Ectodermal cell (in vitro differentiated cells): ENCODE results near the gene TRAPPC3.

Experiments used
- H3K27ac ChIP-seq: 2 replicates; pipeline ENCODE4 v1.7.0; 2013; ENCODE audit warnings: mild to moderate bottlenecking, low read depth, low read length; ENCODE audit not compliant: insufficient read depth, poor library complexity, severe bottlenecking
- H3K27me3 ChIP-seq: 2 replicates; pipeline ENCODE4 v1.7.0; 2013; ENCODE audit warnings: mild to moderate bottlenecking, low read length; ENCODE audit not compliant: insufficient read depth, control insufficient read depth, poor library complexity, severe bottlenecking
- H3K36me3 ChIP-seq: one replicate; pipeline ENCODE4 v1.7.0; 2013; ENCODE audit warnings: low read length; ENCODE audit not compliant: control insufficient read depth, insufficient read depth
- H3K4me1 ChIP-seq: one replicate; pipeline ENCODE4 v1.7.0; 2013; ENCODE audit warnings: low read length; ENCODE audit not compliant: control insufficient read depth, insufficient read depth
- H3K4me3 ChIP-seq: 2 replicates; pipeline ENCODE4 v1.7.0; 2013; ENCODE audit warnings: low read depth, low read length, control low read depth; ENCODE audit not compliant: insufficient read depth
- H3K9me3 ChIP-seq: 2 replicates; pipeline ENCODE4 v1.7.0; 2013; ENCODE audit warnings: mild to moderate bottlenecking, low read length, moderate library complexity; ENCODE audit not compliant: control insufficient read depth
- WGBS, 2 experiments: methylation state at CpG; one replicate each; pipeline ENCODE4 v1.1.7; 2013; ENCODE audit warnings: missing lambda C conversion rate in 2 of 2; 5-methylcytosine and 5-hydroxymethylcytosine counted together

The TRAPPC3 gene

DNA sequence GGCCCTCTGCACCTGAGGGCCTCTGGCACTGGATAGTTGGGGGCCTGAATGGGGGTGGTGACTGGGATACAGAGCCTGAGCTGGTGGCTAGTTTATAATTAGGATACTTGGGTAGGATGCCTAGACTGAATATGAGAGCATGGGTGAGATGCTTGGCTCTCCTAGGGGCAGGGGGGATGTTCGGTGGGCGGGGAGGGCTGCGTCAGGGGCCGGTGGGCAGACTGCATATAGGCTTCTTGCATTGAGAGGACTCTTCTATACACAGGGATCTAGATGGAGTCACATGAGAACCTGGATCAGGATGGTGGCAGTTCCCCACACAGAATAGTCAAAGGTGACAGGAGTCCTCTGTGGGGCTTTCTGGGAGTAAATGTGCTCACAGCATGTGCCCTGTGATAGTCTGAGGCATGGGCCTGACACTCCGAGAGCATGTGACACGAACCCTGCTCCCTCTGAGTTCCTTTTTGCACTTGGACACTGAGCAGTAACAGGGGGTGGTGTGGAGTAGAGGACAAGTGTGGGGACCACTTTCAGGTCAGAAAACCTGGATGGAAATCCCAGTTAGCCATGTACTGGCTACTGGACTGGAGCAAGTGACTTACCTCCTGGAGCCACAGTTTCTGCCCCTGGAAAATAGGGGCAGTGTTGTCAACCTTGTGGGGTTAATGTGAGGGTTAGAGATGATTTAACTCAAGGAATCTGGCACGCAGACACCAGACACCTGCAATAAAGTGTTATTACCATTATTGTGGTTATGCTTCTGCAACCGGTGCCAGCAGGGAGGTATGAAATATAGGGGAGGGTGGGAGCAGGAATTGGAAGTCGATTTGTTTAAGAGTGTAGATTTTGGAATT, 8.9 kb upstream of the TRAPPC3 start:
- Histone ChIP-seq H3K27ac (no peak overlapping the region), H3K4me1 (peaks cover 53% of the 10 kb centered on the region), H3K9me3 (no peaks in the 10 kb centered on the region), H3K36me3 (peaks cover 4% of the 10 kb centered on the region), H3K27me3 (peaks cover 12% of the 10 kb centered on the region), H3K4me3 (peak overlapping the region; percentile 95)
- 90 to 91% methylated on average over 9 of the region's 9 CpGs for WGBS, 2 experiments

DNA sequence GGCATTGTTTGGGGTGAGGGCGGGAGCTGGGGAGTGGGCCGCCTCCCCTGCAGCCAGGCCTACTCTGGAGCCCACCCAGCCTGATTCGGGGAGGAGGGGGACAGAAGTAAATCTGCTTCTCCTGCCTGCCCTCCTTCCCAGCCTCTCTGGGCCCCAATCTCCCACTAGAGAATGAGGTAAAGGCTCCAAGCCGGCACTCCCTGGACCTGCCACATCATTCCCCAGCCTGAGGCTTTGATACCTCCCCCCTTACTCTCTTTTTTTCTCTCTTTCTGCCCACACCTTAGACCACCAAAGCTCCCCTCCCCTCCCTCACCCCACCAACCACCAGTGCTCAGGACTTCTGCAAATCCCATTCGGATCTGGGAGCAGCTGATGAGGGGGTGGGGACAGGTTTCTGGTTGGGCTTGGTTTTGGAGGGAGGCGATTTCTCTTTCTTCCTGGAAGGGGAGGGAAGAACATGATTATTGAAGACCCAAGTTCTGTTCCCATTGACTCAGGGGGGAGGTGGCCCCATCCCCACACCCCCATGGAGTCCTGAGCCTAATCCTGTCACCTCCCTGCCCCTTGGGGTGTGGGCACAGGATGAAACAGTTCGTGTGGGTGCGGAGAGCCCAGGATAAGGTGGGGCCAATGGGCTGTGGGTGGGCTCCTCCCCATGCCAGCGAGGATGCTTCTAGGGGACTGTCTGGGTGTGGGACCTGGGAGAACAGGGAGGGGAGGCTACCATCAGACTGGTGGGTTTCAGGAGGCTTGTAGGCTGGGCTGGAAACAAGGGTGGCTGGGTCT, 8.0 kb upstream of the TRAPPC3 start:
- Histone ChIP-seq H3K4me3 (peak overlapping the region; percentile 95), H3K9me3 (no peaks in the 10 kb centered on the region), H3K4me1 (peaks cover 55% of the 10 kb centered on the region), H3K27ac (peak overlapping the region; percentile 28), H3K27me3 (peaks cover 16% of the 10 kb centered on the region), H3K36me3 (peaks cover 4% of the 10 kb centered on the region)
- 10% methylated on average over 9 of the region's 9 CpGs for WGBS, 2 experiments

DNA sequence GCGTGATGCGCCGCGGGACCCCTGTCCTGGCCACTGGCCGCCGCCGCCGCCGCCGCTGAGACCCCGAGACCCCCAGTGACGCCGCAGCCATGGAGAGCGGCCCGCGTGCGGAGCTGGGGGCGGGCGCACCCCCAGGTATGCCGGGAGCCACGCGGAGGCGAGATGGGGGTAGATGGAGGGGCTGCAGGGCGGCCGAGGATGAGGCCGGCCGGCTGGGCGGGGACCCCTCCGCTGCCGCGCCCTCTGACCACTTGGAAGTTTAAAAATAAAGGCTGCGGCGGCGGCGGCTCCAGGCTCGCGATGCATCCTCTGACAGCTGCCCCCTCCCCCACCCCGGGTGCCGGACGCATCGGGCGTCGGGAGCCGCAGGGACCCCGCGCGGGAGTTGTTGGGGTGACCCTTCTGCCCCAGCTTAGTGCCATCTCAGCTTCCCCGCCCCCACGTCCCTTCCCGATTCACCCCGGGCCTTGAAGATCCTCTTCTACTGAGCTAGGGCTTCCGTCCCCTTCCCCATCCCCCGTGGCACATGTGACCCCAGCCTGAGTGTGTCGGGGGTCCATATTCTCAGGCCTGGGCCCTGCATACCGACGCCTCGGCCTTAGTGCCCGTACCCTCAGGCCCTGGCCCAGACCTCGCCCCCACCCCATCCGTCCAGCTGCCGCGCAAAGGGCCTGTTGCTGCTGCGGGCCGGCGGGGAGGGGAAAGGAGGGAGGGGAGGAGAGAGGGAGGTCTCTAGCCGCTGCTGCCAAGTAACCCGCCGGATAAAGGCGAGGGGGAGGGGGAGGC, 7.2 kb upstream of the TRAPPC3 start:
- Histone ChIP-seq H3K36me3 (peaks cover 4% of the 10 kb centered on the region), H3K4me1 (peaks cover 58% of the 10 kb centered on the region), H3K27ac (peak overlapping the region; percentile 97), H3K27me3 (peaks cover 16% of the 10 kb centered on the region), H3K4me3 (peak overlapping the region; percentile 95), H3K9me3 (no peaks in the 10 kb centered on the region)
- 0% methylated on average over 69 of the region's 69 CpGs for WGBS, 2 experiments

DNA sequence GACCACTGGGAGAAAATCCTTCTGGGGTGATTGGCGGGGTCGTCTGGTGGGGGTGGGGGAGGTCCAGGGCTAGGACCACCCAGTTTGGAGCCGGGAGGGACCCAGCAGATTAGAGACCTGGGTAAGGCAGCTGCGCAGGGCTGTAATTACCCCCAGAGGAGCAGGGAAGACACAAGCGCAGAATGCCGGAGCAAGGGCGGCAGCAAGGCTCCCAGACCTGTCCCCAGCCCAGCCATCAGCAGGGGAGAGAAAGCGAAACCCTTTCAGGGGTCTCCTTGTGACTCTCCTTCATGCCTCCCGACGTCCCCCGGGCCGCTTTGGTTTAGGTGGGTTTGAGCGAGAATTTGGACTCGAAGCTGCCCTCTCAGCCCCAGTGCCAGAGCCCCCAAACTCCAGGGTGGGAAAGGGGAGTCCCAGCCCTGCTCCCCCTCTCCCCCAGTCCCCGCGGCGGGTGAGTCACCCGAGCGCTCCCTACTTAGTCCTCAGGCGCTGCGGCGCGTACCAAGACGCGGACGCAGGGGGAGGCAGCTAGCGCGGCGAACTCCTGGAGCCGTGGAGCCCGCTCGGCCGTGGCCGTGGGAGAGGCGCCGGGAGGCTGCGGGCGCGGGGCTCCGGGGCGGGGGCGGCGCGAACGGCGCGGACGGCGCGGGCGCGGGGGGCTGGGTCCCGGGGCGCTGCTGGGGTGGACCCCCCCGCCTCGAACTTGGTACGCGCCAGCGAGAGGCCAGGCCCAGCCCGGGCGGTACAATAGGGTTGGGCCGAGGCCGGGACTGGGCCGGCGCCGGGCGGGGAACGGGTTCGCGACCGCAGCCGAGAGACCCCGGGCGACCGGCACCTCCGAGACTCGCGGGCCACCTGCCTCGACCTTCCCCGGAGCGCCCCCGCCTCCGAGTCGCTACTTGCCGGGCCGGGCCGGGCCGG, 6.4 kb upstream of the TRAPPC3 start, which contains the start of gene MAP7D1:
Gene MAP7D1, plus strand, starts transcription at position 753 of the 921 bp plus-strand sequence. CDS start 258 bp downstream, outside the sequence.
- Histone ChIP-seq H3K27me3 (peaks cover 16% of the 10 kb centered on the region), H3K9me3 (no peaks in the 10 kb centered on the region), H3K27ac (peak within 1 kb of the TSS; percentile 97), H3K36me3 (peaks cover 4% of the 10 kb centered on the region), H3K4me3 (peak within 1 kb of the TSS; percentile 95), H3K4me1 (peaks cover 58% of the 10 kb centered on the region)
- WGBS, 2 experiments: 0% methylated on average over 88 of the region's 88 CpGs

DNA sequence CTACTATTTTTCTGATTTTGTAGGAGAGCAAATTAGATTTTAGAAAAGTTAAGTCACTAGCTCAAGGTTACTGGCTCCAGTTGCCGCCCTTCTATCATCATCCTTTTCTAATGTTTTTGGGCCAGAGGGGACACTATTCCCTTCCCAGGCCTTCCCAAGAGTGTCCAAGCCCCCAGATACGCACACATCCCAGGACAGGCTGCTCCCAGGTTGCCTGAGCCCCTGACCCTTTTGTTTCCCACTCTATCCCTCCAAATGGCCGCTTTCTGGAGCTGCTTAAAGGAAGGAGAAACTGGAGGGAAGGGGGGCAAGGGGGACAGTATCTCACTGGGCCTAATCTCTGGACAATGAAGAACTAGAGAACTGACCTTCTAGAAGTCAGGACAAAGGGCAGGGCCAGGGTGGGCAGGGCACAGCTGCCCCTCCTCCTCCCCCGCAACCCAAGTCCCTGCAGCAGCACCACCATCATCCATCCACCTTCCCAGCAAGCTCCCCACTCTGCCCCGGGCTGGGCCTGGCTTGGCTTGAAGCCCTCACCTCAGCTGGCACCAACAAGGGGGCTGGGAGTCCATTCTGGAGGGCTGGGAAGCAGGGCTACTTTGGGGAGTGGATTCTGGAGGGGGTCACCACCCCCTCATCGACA, 5.6 kb upstream of the TRAPPC3 start:
- Histone ChIP-seq H3K4me3 (peak overlapping the region; percentile 95), H3K27me3 (peaks cover 16% of the 10 kb centered on the region), H3K36me3 (peaks cover 4% of the 10 kb centered on the region), H3K27ac (peak overlapping the region; percentile 97), H3K4me1 (peaks cover 58% of the 10 kb centered on the region), H3K9me3 (no peaks in the 10 kb centered on the region)
- 32% methylated on average over 5 of the region's 6 CpGs for WGBS, 2 experiments

DNA sequence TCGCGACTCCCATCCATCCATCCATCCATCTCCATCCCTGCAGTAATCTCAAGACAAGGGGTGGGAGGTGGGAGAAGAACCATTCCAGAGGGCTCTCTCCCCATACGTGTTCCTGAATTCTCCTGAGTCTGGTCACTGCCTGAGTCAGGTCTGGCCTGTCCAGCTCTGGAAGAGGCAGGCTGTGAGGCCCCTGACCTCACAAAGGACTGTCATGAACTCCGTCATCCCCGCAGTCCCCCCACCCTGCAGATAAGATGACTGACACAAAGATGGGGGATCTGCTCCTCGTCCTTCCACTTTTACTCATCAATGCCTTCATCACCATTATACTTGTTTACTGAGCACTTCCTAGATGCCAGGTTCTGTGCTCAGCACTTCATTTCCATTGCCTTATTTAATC, 5.0 kb upstream of the TRAPPC3 start:
- peaks cover 16% of the 10 kb centered on the region for H3K27me3 ChIP-seq
- H3K9me3 ChIP-seq: no peaks in the 10 kb centered on the region
- H3K36me3 ChIP-seq: peaks cover 4% of the 10 kb centered on the region
- WGBS, 2 experiments: 87 to 89% methylated on average over 6 of the region's 6 CpGs
- peak overlapping the region; percentile 97 for H3K27ac ChIP-seq
- peaks cover 58% of the 10 kb centered on the region for H3K4me1 ChIP-seq
- H3K4me3 ChIP-seq: no peak overlapping the region

DNA sequence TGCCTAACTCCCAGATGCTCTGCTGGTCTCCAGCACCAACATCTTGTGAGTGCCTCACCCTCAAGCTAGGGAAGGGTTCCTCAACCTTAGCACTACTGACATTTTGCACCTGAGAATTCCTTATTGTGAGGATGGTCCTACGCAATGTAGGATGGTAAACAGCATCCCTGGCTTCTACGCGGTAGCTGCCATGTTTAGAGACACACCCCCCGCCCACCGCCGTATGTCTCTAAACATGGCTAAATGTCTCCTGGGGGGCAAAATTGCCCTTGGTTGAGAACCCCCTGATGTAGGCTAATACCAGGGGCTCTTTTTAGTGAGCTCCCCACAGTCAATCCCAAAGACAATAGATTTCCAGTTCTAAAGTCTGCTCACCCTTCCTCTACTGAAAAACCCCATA, 4.2 kb upstream of the TRAPPC3 start:
- Histone ChIP-seq H3K27ac (no peak overlapping the region), H3K4me1 (peaks cover 57% of the 10 kb centered on the region)
- 92 to 94% methylated on average over 6 of the region's 6 CpGs for WGBS, 2 experiments

DNA sequence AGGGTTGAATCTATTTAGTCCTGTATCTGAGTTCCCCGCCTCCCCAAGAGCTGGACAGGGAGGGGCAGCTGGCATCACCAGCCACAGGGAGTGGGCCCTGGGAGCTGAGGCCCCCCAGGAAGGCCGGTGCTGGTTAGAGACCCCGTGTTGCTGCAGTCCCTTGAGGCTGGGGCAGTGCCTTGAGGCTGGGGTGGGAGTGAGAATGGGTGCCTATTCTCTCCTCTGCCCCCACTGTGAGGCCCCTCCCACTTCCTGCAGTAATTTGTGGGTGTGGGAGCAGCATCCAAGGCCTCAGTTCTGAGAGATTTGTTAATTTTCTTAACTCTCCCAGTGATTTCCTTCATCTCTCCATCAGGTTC, 2.5 kb upstream of the TRAPPC3 start:
- Histone ChIP-seq H3K36me3 (no peaks in the 10 kb centered on the region), H3K4me3 (no peak overlapping the region), H3K27me3 (peaks cover 16% of the 10 kb centered on the region), H3K4me1 (peaks cover 47% of the 10 kb centered on the region), H3K9me3 (no peaks in the 10 kb centered on the region), H3K27ac (no peak overlapping the region)
- WGBS, 2 experiments: 38 to 47% methylated on average over 3 of the region's 3 CpGs

More for the DNA sequence above, 4.2 kb upstream of the TRAPPC3 start:
- peaks cover 3% of the 10 kb centered on the region for H3K36me3 ChIP-seq
- H3K4me3 ChIP-seq: no peak overlapping the region
- no peaks in the 10 kb centered on the region for H3K9me3 ChIP-seq
- H3K27me3 ChIP-seq: peaks cover 16% of the 10 kb centered on the region
